Breast epithelium (tissue), 4 donors: Measurements from ENCODE around the gene TOPBP1. TPM values are rescaled to one million over a fixed set of nuclear protein-coding genes. Genes with fewer than 3 reads are reported as not detected.

Source experiments
- DNase-seq, 2 donors: peaks; one replicate each; pipeline ENCODE4 v3.0.0-alpha.2; 2019; ENCODE audit warnings: low spot score in 2 of 2
- H3K27ac ChIP-seq, 2 donors: fragments of 200-600 bp; sonication (generic) in 1 of 2; one replicate each; pipeline ENCODE4 v1.5.1; 2016 to 2019; ENCODE audit warnings: mild to moderate bottlenecking in 1 of 2
- H3K27me3 ChIP-seq, 2 donors: fragments of 200-600 bp; sonication (generic) in 1 of 2; one replicate each; pipeline versions ENCODE4 v1.5.1 to v1.6.0; 2017 to 2019; ENCODE audit warnings: control low read depth in 1 of 2, mild to moderate bottlenecking in 1 of 2
- H3K36me3 ChIP-seq: fragments of 200-600 bp; one replicate; pipeline ENCODE4 v1.5.1; 2019
- H3K4me1 ChIP-seq, 2 donors: fragments of 200-600 bp; sonication (generic); one replicate each; pipeline ENCODE4 v1.5.1; 2016 to 2019; ENCODE audit warnings: control low read depth in 1 of 2
- H3K4me3 ChIP-seq, 3 donors: fragments of 200-600 bp; sonication (generic); 1 replicate in 2 of 3; 2 replicates in 1 of 3; pipeline ENCODE4 v1.5.1; 2016 to 2019; ENCODE audit warnings: mild to moderate bottlenecking in 3 of 3, moderate library complexity in 2 of 3
- H3K9me3 ChIP-seq, 2 donors: fragments of 200-600 bp; sonication (generic) in 1 of 2; one replicate each; pipeline ENCODE4 v1.5.1; 2016 to 2019; ENCODE audit warnings: control low read depth in 1 of 2
- POLR2A ChIP-seq: fragments of 450-650 bp; IDR thresholded peaks from one replicate; pipeline ENCODE4 v1.6.1; 2016; ENCODE audit warnings: antibody characterized with exemption, mild to moderate bottlenecking, moderate library complexity
- POLR2AphosphoS5 ChIP-seq, 3 donors: sonication (generic); formaldehyde crosslinking; IDR thresholded peaks; one replicate each; pipeline ENCODE4 v1.6.1; 2017; ENCODE audit warnings: antibody characterized with exemption in 3 of 3
- intact Hi-C: fragments of 100-400 bp; cut with DNase I; formaldehyde crosslinking; loops from one replicate; pipeline ENCODE4 v1.15.1; 2023; ENCODE audit warnings: low total_unique reads
- total RNA-seq, 3 donors: library from RNA; depleted of rRNA; stranded (reverse); fragments of >200 nt; gene quantifications; one replicate each; pipeline ENCODE4 v1.1.0, GENCODE V29; 2016
- TF ChIP-seq, protein P1 (sequence below), 3 donors: fragments of 450-650 bp; IDR thresholded peaks; one replicate each; pipeline ENCODE4 v1.5.1; 2016 to 2017; ENCODE audit warnings: antibody characterized with exemption in 3 of 3, mild to moderate bottlenecking in 3 of 3, moderate library complexity in 3 of 3

Gene TOPBP1
- total RNA-seq, 3 donors from 2014 or later, result 33.4 to 58.1 (median 38.7) TPM

DNA sequence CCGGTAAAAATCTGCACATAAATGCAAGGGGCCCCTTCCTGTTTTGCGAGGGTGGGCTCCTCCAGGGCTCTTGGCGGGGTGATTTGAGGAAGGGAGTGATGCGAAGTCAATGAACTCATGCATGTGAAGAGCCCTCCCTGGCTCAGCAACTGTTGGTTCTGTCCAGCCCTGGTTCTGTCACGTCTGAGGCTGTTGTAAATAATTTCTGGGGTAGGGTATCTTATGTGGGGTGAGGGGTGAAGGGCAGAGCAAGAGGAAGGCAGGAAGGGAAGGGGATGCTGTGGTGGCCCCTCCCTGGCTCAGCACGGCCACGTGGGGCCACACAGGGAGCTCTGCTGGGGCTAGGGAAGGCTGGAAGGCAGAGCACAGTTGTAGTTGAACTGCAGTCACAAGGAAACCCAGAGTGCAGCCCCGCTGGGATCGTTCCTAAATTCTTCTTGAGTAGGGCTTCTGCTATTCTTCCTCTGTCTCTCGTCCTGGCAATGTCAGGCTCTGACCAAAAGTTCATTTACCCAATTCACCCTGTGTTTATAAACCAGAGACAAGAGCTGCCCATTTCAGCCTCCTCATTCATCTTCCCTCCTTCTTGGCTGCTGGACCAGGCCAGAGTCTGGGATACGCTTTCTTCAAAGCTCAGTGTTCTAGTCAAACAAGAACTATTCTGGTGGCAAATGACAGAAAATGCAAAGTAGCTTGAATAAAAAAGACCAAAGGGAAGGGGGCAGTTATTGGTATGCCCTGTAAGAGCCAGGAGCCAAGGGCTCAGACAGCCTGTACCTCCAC is 14.8 kb upstream of the TOPBP1 start:
- Histone ChIP-seq H3K27ac (no peak overlapping the region), H3K36me3 (no peaks in the 10 kb centered on the region), H3K27me3 (peaks cover 4 to 11% of the 10 kb centered on the region in 2 donors), H3K4me1 (no peaks in the 10 kb centered on the region), H3K4me3 (no peak overlapping the region), H3K9me3 (peaks cover 0 to 6% of the 10 kb centered on the region in 2 donors)
- TF ChIP-seq, protein P1, sequence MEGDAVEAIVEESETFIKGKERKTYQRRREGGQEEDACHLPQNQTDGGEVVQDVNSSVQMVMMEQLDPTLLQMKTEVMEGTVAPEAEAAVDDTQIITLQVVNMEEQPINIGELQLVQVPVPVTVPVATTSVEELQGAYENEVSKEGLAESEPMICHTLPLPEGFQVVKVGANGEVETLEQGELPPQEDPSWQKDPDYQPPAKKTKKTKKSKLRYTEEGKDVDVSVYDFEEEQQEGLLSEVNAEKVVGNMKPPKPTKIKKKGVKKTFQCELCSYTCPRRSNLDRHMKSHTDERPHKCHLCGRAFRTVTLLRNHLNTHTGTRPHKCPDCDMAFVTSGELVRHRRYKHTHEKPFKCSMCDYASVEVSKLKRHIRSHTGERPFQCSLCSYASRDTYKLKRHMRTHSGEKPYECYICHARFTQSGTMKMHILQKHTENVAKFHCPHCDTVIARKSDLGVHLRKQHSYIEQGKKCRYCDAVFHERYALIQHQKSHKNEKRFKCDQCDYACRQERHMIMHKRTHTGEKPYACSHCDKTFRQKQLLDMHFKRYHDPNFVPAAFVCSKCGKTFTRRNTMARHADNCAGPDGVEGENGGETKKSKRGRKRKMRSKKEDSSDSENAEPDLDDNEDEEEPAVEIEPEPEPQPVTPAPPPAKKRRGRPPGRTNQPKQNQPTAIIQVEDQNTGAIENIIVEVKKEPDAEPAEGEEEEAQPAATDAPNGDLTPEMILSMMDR (IDR thresholded peaks at IDR 0.05), result no peak
- TF ChIP-seq POLR2AphosphoS5 (IDR thresholded peaks at IDR 0.05) (no peak), POLR2A (no peak)
- DNase-seq, result no peak
- intact Hi-C loops, result no loop called here

DNA sequence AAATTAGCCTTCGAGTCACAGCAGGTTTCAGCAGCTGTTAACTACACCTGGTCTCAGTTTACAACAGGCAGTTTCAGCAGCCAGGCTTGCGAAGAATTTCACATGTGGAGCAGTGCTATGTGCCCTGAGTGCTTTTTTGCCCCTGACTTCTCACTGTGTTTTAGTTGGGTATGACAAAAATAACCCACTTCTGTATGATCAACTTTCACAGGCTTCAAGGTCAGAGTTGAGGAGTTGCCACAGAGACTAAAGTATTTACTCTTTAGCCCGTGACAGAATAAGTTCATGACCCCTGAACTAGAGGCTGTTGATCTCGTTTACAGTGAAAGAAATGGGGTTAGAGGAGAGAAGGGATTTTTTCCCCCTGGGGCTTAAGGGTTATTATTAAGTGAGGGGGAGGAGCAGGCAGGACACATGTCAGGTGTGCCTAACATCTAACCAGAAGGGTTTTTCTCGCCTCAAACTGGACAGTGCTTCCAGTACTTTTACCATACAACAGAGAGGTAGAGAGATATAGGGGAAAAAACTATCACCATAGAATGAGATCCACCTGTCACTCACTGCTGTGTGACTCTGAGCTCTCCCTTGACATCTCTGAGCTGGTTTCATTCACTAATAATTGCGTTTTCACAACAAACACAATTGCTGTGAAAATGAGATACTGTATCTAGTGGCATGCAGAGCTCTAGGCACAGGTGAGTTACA is 14.0 kb upstream of the TOPBP1 start:
- no peak for TF ChIP-seq POLR2A
- no peak for TF ChIP-seq POLR2AphosphoS5 (IDR thresholded peaks at IDR 0.05)
- TF ChIP-seq, protein P1 (IDR thresholded peaks at IDR 0.05), result no peak

DNA sequence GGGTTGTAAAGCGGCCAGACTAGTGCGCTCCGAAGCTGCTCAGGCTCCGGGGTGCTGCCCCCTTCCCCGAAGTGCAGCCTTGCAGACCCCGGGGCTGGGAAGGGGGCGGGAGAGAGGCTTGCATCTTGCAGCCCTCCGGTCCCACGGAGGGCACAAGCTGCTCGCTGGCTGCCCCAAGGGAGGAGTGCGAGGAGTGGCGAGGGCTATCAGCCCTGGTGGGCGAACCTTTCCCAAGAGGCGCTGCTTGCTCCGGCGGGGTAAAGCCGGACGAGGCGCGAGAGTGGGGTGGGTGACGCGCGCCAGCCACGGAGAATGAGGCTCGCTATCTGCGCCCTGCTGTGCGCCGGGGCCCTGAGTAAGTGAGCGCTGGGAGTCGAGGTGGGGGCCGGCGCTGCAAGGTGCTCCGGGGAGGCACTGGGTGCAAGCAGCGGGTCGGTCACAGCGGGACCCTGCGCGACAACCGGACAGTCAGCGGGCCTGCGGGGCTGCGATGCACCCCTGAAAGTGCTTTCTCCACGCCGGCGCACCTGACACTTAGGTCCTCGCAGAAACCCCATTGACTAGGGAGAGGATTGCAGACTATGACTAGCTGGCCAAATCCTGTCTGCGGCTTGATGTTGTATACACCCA is 12.7 kb upstream of the TOPBP1 start:
- H3K27me3 ChIP-seq, result peaks cover 4 to 11% of the 10 kb centered on the region in 2 donors
- peaks cover 0 to 6% of the 10 kb centered on the region in 2 donors for H3K9me3 ChIP-seq
- TF ChIP-seq POLR2A (no peak), POLR2AphosphoS5 (IDR thresholded peaks at IDR 0.05) (no peak)
- TF ChIP-seq, protein P1 (IDR thresholded peaks at IDR 0.05), result no peak
- no peaks in the 10 kb centered on the region for H3K4me1 ChIP-seq
- H3K36me3 ChIP-seq, result no peaks in the 10 kb centered on the region
- no peak for DNase-seq
- H3K27ac ChIP-seq, result no peak overlapping the region
- intact Hi-C loops, result no loop called here
- H3K4me3 ChIP-seq, result peak overlapping the region in 1 of 3 donors; percentile 49

More for the DNA sequence above, 14.0 kb upstream of the TOPBP1 start:
- no peak overlapping the region for H3K4me3 ChIP-seq
- intact Hi-C loops, result no loop called here
- no peak overlapping the region for H3K27ac ChIP-seq
- peaks cover 4 to 11% of the 10 kb centered on the region in 2 donors for H3K27me3 ChIP-seq
- no peaks in the 10 kb centered on the region for H3K36me3 ChIP-seq
- peaks cover 0 to 6% of the 10 kb centered on the region in 2 donors for H3K9me3 ChIP-seq
- DNase-seq, result no peak
- no peaks in the 10 kb centered on the region for H3K4me1 ChIP-seq

DNA sequence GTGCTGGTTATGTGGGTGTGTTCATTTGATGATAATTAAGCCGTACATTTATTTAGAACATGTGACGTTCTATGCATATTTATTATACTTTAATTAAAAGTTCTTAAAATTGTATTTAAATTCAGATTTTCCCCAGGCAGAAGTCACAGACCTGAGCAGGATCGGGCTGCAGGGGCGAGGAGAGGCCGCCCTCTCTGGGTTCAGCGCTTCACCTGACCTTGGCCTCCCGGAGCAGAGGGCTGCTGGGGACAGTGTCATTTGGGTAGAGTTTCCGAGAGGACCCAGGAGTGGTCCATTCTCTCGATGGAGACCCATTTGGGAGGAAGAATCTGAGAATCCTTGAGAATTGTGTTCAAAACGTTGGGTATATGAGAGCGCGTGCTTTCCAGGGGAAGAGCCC is 12.0 kb upstream of the TOPBP1 start:
- H3K27me3 ChIP-seq, result peaks cover 4 to 11% of the 10 kb centered on the region in 2 donors

More for the DNA sequence above, 12.0 kb upstream of the TOPBP1 start:
- TF ChIP-seq POLR2AphosphoS5 (IDR thresholded peaks at IDR 0.05) (no peak), POLR2A (no peak)
- TF ChIP-seq, protein P1 (IDR thresholded peaks at IDR 0.05), result no peak
- intact Hi-C loops, result no loop called here
- DNase-seq, result no peak
- H3K4me1 ChIP-seq, result no peaks in the 10 kb centered on the region
- no peaks in the 10 kb centered on the region for H3K36me3 ChIP-seq
- no peak overlapping the region for H3K27ac ChIP-seq
- H3K9me3 ChIP-seq, result peaks cover 0 to 6% of the 10 kb centered on the region in 2 donors
- H3K4me3 ChIP-seq, result no peak overlapping the region
